IPS-20b (cell line): ENCODE results near the gene MCHR1.
"Not testable (repeated sequence)": the region's sequence is repeated elsewhere in the genome, so short reads cannot be mapped to it uniquely, and the experiment has no call there.

Experiments
- H3K27ac ChIP-seq: one replicate; pipeline ENCODE4 v1.5.1; 2013; ENCODE audit warnings: low read length
- H3K27me3 ChIP-seq: 2 replicates; pipeline ENCODE4 v1.6.1; 2013; ENCODE audit warnings: mild to moderate bottlenecking, low read length, inconsistent platforms; ENCODE audit not compliant: insufficient read depth
- H3K36me3 ChIP-seq: 2 replicates; pipeline ENCODE4 v1.6.1; 2013; ENCODE audit warnings: low read depth, mild to moderate bottlenecking, inconsistent platforms, low read length, moderate library complexity; ENCODE audit not compliant: insufficient read depth
- H3K4me1 ChIP-seq: 2 replicates; pipeline ENCODE4 v1.6.1; 2013; ENCODE audit warnings: mild to moderate bottlenecking, control low read depth, inconsistent platforms, low read length, moderate library complexity; ENCODE audit not compliant: insufficient read depth
- H3K4me3 ChIP-seq: 2 replicates; pipeline ENCODE4 v1.5.1; 2013; ENCODE audit warnings: mild to moderate bottlenecking, low read length, inconsistent platforms
- H3K9ac ChIP-seq: 2 replicates; pipeline ENCODE4 v1.6.1; 2013; ENCODE audit warnings: low read depth, mild to moderate bottlenecking, inconsistent platforms, low read length, moderate library complexity
- H3K9me3 ChIP-seq: 2 replicates; pipeline ENCODE4 v1.6.1; 2013; ENCODE audit warnings: mild to moderate bottlenecking, low read depth, low read length, inconsistent platforms; ENCODE audit not compliant: insufficient read depth

The MCHR1 gene

GRCh38 chr22:40703174-40703573 is 23.9 kb downstream of the MCHR1 start:
- Histone ChIP-seq H3K4me3 (no peak overlapping the region), H3K36me3 (no peaks in the 10 kb centered on the region), H3K27me3 (no peaks in the 10 kb centered on the region), H3K4me1 (peaks cover 4% of the 10 kb centered on the region; the same call in 1 of the 2 replicates), H3K9ac (no peak overlapping the region), H3K27ac (no peak overlapping the region), H3K9me3 (peaks cover 8% of the 10 kb centered on the region; the same call in 1 of the 2 replicates)

DNA sequence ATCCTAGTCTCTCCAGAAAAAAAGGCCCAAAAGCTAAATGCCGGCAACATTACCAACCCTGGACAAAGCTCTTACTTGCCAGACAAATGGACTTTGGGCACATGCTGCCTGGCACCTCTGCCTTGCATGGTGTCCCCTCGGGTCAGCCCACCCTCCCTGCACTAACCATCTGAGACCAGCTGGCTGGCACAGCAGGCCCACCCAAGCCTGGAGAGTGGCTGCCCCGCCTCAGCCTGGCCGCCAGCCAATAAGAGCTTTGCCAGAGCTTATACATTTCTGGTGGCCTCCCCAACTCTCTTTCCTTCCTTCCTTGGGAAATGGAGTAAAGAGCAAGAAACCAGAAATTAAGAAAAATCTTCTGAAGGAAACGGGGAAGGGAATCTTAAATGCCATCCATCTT is 24.5 kb downstream of the MCHR1 start:
- H3K27ac ChIP-seq: no peak overlapping the region
- H3K9me3 ChIP-seq: peaks cover 8% of the 10 kb centered on the region; the same call in 1 of the 2 replicates
- H3K9ac ChIP-seq: no peak overlapping the region
- H3K27me3 ChIP-seq: no peaks in the 10 kb centered on the region
- H3K4me1 ChIP-seq: peaks cover 4% of the 10 kb centered on the region; the same call in 1 of the 2 replicates
- H3K4me3 ChIP-seq: no peak overlapping the region
- H3K36me3 ChIP-seq: no peaks in the 10 kb centered on the region

DNA sequence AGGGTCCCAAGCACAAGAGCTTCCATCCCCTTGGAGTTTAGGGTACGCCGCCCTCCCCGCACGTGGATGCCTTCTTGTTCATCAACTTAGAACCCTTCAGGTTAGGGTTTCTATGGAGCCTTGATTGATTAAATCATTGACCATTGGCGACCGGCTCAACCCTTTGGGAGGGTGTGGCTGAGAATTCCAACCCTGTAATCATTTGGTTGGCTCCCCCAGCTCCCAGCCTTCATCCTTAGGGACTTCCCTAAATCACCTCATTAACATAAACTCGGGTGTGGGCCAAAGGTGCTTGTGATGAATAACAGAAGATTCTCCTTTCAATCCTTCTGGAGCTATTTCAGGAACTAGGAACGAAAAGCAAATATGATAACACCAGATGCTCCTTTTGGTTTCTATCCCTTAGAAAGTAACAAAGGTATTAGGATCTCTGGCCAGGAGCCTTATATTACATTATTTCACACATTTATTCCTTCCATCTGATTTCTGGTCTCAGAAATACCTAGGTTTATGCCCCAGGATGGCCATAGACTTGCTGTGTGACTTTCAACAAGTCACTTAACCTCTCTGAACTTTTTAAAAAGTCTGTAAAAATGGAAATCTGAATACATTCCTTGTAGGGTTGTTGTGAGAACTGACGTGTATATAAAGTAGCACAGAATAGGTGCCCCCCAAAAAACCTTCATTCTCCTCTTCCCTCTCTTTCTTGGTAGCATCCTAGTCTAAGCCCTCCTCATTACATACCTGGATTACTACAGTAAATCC is 26.8 kb downstream of the MCHR1 start:
- peaks cover 8% of the 10 kb centered on the region; the same call in 1 of the 2 replicates for H3K9me3 ChIP-seq
- no peak overlapping the region for H3K9ac ChIP-seq
- H3K27ac ChIP-seq: no peak overlapping the region
- H3K27me3 ChIP-seq: no peaks in the 10 kb centered on the region
- H3K4me1 ChIP-seq: peaks cover 9% of the 10 kb centered on the region; the same call in 1 of the 2 replicates
- H3K36me3 ChIP-seq: no peaks in the 10 kb centered on the region
- H3K4me3 ChIP-seq: no peak overlapping the region

- no peaks in the 10 kb centered on the region for H3K36me3 ChIP-seq
- no peak overlapping the region for H3K9ac ChIP-seq
- peaks cover 9% of the 10 kb centered on the region; the same call in 1 of the 2 replicates for H3K4me1 ChIP-seq
- no peak overlapping the region for H3K27ac ChIP-seq
- peaks cover 8% of the 10 kb centered on the region; the same call in 1 of the 2 replicates for H3K9me3 ChIP-seq
- no peaks in the 10 kb centered on the region for H3K27me3 ChIP-seq
- H3K4me3 ChIP-seq: no peak overlapping the region
These were observed 27.9 kb downstream of the MCHR1 start for GRCh38 chr22:40707154-40707553.

GRCh38 chr22:40708177-40708576 is 28.9 kb downstream of the MCHR1 start:
- H3K27me3 ChIP-seq: no peaks in the 10 kb centered on the region
- H3K4me1 ChIP-seq: peaks cover 9% of the 10 kb centered on the region; the same call in 1 of the 2 replicates
- no peaks in the 10 kb centered on the region for H3K36me3 ChIP-seq
- no peak overlapping the region for H3K27ac ChIP-seq
- H3K9ac ChIP-seq: no peak overlapping the region
- peaks cover 8% of the 10 kb centered on the region; the same call in 1 of the 2 replicates for H3K9me3 ChIP-seq
- no peak overlapping the region for H3K4me3 ChIP-seq

DNA sequence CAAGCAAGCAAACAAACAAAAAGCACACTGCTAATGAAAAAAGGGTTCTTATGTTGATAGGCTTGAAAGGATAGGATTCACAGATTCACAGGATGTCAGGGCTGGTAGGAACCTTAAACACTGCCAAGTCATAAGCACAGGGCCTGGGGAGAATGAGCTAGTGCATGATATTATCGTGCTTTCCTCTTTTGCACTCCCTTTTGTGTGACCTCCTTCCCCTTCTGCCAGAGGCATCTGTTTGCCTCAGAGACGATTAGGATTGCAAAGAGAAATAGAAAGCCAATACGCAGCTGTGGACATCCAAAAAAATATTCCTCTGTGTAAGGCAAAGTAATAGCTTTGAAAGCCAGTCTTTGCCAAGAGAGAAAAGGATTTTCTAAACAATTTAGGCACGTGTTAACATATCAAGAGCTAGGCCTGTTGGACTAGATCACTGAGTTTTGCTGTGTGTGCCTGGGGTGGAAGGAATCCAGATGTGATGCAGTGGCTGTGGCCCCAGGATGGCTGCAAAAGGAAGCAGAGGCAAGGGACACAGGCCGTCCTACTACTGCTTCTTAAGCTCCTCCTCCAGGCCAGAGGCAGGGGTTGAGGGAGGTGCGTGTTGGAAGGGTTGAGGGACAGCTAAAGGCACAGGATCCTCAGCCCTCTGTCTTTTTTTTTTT is 30.6 kb downstream of the MCHR1 start:
- Histone ChIP-seq H3K4me3 (no peak overlapping the region), H3K4me1 (peaks cover 20% of the 10 kb centered on the region), H3K27me3 (no peaks in the 10 kb centered on the region), H3K27ac (no peak overlapping the region), H3K9ac (no peak overlapping the region), H3K9me3 (peaks cover 8% of the 10 kb centered on the region; the same call in 1 of the 2 replicates), H3K36me3 (no peaks in the 10 kb centered on the region)

GRCh38 chr22:40712311-40712710 is 33.0 kb downstream of the MCHR1 start:
- H3K4me3 ChIP-seq: no peak overlapping the region
- H3K9ac ChIP-seq: no peak overlapping the region
- peaks cover 3% of the 10 kb centered on the region; the same call in 1 of the 2 replicates for H3K9me3 ChIP-seq
- no peaks in the 10 kb centered on the region for H3K36me3 ChIP-seq
- H3K27me3 ChIP-seq: no peaks in the 10 kb centered on the region
- no peak overlapping the region for H3K27ac ChIP-seq
- peaks cover 18% of the 10 kb centered on the region for H3K4me1 ChIP-seq

DNA sequence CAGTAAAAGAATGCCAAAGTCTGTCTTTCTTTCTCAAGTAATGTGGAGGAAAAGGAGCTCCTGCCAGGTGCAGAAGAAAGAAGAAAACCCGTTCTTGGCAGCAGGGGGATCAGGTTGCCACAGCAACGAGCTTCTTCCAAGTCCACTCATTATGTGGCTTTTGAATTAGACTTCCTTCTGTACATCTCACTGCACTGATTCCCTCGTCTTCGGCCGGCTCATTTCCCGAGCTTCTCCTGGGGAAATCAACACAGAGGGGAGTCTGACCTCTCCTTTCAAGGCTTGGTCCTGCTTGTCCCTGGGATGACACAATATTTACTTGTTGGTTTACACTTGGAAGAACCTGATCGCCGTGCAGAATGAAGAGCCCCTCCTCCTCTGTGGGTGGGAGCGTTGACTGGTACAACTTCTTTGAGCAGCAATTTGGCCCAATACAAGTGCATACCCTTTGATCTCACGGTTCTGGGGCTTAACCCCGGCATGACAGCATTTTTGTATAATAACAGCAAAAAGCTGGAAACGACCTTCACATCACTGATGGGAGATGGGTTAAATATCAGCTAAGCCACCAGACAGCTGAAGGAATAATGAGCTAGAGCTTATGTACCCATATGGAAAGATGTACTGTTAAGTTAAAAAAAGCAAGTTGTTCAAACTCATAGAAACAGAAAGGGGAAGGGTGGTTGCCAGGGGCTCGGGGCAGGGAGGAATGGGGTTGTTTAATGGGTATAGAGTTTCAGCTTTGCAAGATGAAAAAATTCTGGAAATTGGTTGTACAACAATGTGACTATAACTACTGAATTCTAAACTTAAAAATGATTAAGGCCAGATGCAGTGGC is 35.4 kb downstream of the MCHR1 start:
- Histone ChIP-seq H3K36me3 (no peaks in the 10 kb centered on the region), H3K4me3 (peak overlapping the region; percentile 47; the same call in 1 of the 2 replicates), H3K27me3 (no peaks in the 10 kb centered on the region), H3K4me1 (peaks cover 16% of the 10 kb centered on the region), H3K27ac (peak overlapping the region; percentile 45), H3K9me3 (no peaks in the 10 kb centered on the region), H3K9ac (peak overlapping the region; percentile 25; the same call in 1 of the 2 replicates)

DNA sequence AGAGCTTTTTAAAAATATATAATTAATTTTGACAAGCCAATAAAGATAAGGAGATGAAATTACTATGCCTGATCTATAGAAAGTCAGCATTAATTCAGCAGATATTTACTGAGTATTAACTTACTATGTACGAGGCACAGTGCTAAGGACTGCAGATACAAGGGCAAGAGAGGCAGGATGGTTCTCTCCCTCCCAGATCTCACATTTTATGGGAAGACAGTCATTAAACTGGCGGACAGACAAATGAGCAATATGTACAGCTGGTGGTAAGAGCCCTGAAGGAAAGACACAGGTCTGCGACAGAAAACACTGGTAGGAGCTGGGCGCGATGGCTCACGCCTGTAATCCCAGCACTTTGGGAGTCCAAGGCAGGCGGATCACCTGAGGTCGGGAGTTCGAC is 36.8 kb downstream of the MCHR1 start:
- H3K36me3 ChIP-seq: no peaks in the 10 kb centered on the region
- no peaks in the 10 kb centered on the region for H3K27me3 ChIP-seq
- no peaks in the 10 kb centered on the region for H3K9me3 ChIP-seq
- no peak overlapping the region for H3K9ac ChIP-seq
- peaks cover 18% of the 10 kb centered on the region for H3K4me1 ChIP-seq
- no peak overlapping the region for H3K27ac ChIP-seq
- no peak overlapping the region for H3K4me3 ChIP-seq

GRCh38 chr22:40717657-40718056 is 38.4 kb downstream of the MCHR1 start:
- peaks cover 24% of the 10 kb centered on the region for H3K4me1 ChIP-seq

More at GRCh38 chr22:40717657-40718056, 38.4 kb downstream of the MCHR1 start:
- H3K9me3 ChIP-seq, H3K9ac ChIP-seq, H3K36me3 ChIP-seq, H3K27me3 ChIP-seq, H3K27ac ChIP-seq, H3K4me3 ChIP-seq: not testable (repeated sequence)
